HepG2 (cell line): ENCODE measurements around the gene SYNJ2. TPM values are rescaled to one million over a fixed set of nuclear protein-coding genes. Genes with fewer than 3 reads are reported as not detected.

Experiments used
- HMGXB4 ChIP-seq, 2 experiments: sonication (generic) in 1 of 2; formaldehyde crosslinking in 1 of 2; IDR thresholded peaks; 2 replicates each; pipeline versions ENCODE4 v1.4.0 to v1.6.1; 2018 to 2020; ENCODE audit warnings: missing genetic modification reagents in 2 of 2, borderline replicate concordance in 1 of 2, low read depth in 1 of 2, mild to moderate bottlenecking in 1 of 2, missing biosample characterization in 1 of 2
- SOX13 ChIP-seq, 3 experiments: fragments of 450-650 bp in 1 of 3; sonication (generic) in 1 of 3; formaldehyde crosslinking in 1 of 3; IDR thresholded peaks in 2 of 3; conservative IDR thresholded peaks in 1 of 3; 2 replicates each; pipeline versions ENCODE4 v1.5.0 to v1.6.1; 2016 to 2020; ENCODE audit warnings: antibody characterized with exemption in 1 of 3, mild to moderate bottlenecking in 1 of 3, missing compliant biosample characterization in 1 of 3, missing genetic modification reagents in 1 of 3, moderate library complexity in 1 of 3
- SYNCRIP ChIP-seq: fragments of 200-400 bp; formaldehyde crosslinking; IDR thresholded peaks from 2 replicates; pipeline ENCODE4 v1.6.1; 2018; ENCODE audit warnings: mild to moderate bottlenecking, low read depth, low read length; ENCODE audit not compliant: insufficient read depth
- ZBTB21 ChIP-seq: sonication (generic); formaldehyde crosslinking; IDR thresholded peaks from 2 replicates; pipeline ENCODE4 v1.4.0; 2020; ENCODE audit warnings: missing genetic modification reagents
- ZFP82 ChIP-seq: sonication (generic); formaldehyde crosslinking; IDR thresholded peaks from 2 replicates; pipeline ENCODE4 v1.5.1; 2020; ENCODE audit warnings: mild to moderate bottlenecking, missing genetic modification reagents, borderline replicate concordance
- ZNF180 ChIP-seq: sonication (generic); formaldehyde crosslinking; IDR thresholded peaks from 2 replicates; pipeline ENCODE4 v1.4.0; 2020; ENCODE audit warnings: low read depth, missing genetic modification reagents, borderline replicate concordance
- ZNF33A ChIP-seq: sonication (generic); formaldehyde crosslinking; IDR thresholded peaks from 2 replicates; pipeline ENCODE4 v1.5.1; 2020; ENCODE audit warnings: missing genetic modification reagents, mild to moderate bottlenecking, moderate library complexity, borderline replicate concordance
- ZNF615 ChIP-seq: sonication (generic); formaldehyde crosslinking; IDR thresholded peaks from 2 replicates; pipeline ENCODE4 v1.5.0; 2020; ENCODE audit warnings: mild to moderate bottlenecking, missing genetic modification reagents, borderline replicate concordance
- ZNF816 ChIP-seq: sonication (generic); formaldehyde crosslinking; IDR thresholded peaks from 2 replicates; pipeline ENCODE4 v1.8.0; 2022; ENCODE audit warnings: missing genetic modification reagents, mild to moderate bottlenecking, borderline replicate concordance
- polyA plus RNA-seq, 8 experiments: library from polyadenylated mRNA; depleted of rRNA in 3 of 8; stranded (reverse) in 7 of 8; unstranded in 1 of 8; fragments of >200 nt; fragmentation: Illumina TruSeq in 4 of 8; extraction: Trizol in 4 of 8; gene quantifications; 2 replicates each; pipeline versions ENCODE4 v1.2.1 to v1.2.3, GENCODE V29; 2011 to 2016; ENCODE audit warnings: low read depth in 4 of 8, missing spikeins in 1 of 8, mixed read lengths in 1 of 8; ENCODE audit not compliant: insufficient read depth in 1 of 8
- total RNA-seq, 5 experiments: library from RNA; depleted of rRNA; stranded (reverse); fragments of >200 nt; fragmentation: Illumina TruSeq; extraction: Trizol; gene quantifications; 2 replicates each; pipeline ENCODE4 v1.2.3, GENCODE V29; 2016; ENCODE audit warnings: low read depth in 1 of 5
- TF ChIP-seq, protein P1 (sequence below): IDR thresholded peaks from 2 replicates; pipeline ENCODE4 v1.6.1; 2016; ENCODE audit warnings: mild to moderate bottlenecking
- TF ChIP-seq, protein P2 (sequence below): sonication (generic); formaldehyde crosslinking; IDR thresholded peaks from 2 replicates; pipeline ENCODE4 v1.8.0; 2022; ENCODE audit warnings: low read depth, missing genetic modification reagents
- TF ChIP-seq, protein P3 (sequence below): sonication (generic); formaldehyde crosslinking; IDR thresholded peaks from 2 replicates; pipeline ENCODE4 v1.4.0; 2020; ENCODE audit warnings: missing genetic modification reagents
- TF ChIP-seq, protein P4 (sequence below): sonication (generic); formaldehyde crosslinking; IDR thresholded peaks from 2 replicates; pipeline ENCODE4 v1.9.0; 2021; ENCODE audit warnings: missing genetic modification reagents, mild to moderate bottlenecking, borderline replicate concordance

SYNJ2 gene
- total and polyA plus RNA-seq, 2 of the 13 experiments (the other 11 are each of a cell fraction or from before 2014, with no cell fraction given) = 39.1 to 57.6 TPM

GRCh38 chr6:158011478-158011920 is 29.8 kb downstream of the SYNJ2 start (continued):
- TF ChIP-seq HMGXB4 (CRISPR knock-in tag; IDR thresholded peaks at IDR 0.05; ENCODE audit: borderline replicate concordance in 1 of 2, low read depth in 1 of 2) (peak in 1 of 2 experiments; percentile 63; a peak in 1 of 4 replicates), ZNF615 (CRISPR knock-in tag) (peak; percentile 91; the same call in 1 of the 2 replicates), ZFP82 (CRISPR knock-in tag) (no peak), SOX13 (IDR thresholded peaks at IDR 0.05) (peak; percentile 96), SOX13 (CRISPR knock-in tag; conservative IDR thresholded peaks at IDR 0.05 in 1 of 2, IDR thresholded peaks at IDR 0.05 in 1 of 2) (peak in 1 of 2 experiments; percentile 97; a peak in 2 of 4 replicates), ZNF180 (no peak), ZBTB21 (CRISPR knock-in tag) (0 out of 2 replicates have a peak, but pooled peaks have one; percentile 43), ZNF33A (CRISPR knock-in tag) (no peak), SYNCRIP (no peak), ZNF816 (CRISPR knock-in tag) (no peak)
- TF ChIP-seq, protein P1, sequence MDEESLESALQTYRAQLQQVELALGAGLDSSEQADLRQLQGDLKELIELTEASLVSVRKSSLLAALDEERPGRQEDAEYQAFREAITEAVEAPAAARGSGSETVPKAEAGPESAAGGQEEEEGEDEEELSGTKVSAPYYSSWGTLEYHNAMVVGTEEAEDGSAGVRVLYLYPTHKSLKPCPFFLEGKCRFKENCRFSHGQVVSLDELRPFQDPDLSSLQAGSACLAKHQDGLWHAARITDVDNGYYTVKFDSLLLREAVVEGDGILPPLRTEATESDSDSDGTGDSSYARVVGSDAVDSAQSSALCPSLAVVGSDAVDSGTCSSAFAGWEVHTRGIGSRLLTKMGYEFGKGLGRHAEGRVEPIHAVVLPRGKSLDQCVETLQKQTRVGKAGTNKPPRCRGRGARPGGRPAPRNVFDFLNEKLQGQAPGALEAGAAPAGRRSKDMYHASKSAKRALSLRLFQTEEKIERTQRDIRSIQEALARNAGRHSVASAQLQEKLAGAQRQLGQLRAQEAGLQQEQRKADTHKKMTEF (CRISPR knock-in tag) = peak; percentile 96
- TF ChIP-seq, protein P2, sequence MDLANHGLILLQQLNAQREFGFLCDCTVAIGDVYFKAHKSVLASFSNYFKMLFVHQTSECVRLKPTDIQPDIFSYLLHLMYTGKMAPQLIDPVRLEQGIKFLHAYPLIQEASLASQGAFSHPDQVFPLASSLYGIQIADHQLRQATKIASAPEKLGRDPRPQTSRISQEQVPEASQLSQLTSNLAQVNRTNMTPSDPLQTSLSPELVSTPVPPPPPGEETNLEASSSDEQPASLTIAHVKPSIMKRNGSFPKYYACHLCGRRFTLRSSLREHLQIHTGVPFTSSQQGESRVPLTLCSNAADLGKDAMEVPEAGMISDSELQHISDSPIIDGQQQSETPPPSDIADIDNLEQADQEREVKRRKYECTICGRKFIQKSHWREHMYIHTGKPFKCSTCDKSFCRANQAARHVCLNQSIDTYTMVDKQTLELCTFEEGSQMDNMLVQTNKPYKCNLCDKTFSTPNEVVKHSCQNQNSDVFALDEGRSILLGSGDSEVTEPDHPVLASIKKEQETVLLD (CRISPR knock-in tag) = no peak
- TF ChIP-seq, protein P3, sequence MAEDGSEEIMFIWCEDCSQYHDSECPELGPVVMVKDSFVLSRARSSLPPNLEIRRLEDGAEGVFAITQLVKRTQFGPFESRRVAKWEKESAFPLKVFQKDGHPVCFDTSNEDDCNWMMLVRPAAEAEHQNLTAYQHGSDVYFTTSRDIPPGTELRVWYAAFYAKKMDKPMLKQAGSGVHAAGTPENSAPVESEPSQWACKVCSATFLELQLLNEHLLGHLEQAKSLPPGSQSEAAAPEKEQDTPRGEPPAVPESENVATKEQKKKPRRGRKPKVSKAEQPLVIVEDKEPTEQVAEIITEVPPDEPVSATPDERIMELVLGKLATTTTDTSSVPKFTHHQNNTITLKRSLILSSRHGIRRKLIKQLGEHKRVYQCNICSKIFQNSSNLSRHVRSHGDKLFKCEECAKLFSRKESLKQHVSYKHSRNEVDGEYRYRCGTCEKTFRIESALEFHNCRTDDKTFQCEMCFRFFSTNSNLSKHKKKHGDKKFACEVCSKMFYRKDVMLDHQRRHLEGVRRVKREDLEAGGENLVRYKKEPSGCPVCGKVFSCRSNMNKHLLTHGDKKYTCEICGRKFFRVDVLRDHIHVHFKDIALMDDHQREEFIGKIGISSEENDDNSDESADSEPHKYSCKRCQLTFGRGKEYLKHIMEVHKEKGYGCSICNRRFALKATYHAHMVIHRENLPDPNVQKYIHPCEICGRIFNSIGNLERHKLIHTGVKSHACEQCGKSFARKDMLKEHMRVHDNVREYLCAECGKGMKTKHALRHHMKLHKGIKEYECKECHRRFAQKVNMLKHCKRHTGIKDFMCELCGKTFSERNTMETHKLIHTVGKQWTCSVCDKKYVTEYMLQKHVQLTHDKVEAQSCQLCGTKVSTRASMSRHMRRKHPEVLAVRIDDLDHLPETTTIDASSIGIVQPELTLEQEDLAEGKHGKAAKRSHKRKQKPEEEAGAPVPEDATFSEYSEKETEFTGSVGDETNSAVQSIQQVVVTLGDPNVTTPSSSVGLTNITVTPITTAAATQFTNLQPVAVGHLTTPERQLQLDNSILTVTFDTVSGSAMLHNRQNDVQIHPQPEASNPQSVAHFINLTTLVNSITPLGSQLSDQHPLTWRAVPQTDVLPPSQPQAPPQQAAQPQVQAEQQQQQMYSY (CRISPR knock-in tag) = peak; percentile 92
- TF ChIP-seq, protein P4, sequence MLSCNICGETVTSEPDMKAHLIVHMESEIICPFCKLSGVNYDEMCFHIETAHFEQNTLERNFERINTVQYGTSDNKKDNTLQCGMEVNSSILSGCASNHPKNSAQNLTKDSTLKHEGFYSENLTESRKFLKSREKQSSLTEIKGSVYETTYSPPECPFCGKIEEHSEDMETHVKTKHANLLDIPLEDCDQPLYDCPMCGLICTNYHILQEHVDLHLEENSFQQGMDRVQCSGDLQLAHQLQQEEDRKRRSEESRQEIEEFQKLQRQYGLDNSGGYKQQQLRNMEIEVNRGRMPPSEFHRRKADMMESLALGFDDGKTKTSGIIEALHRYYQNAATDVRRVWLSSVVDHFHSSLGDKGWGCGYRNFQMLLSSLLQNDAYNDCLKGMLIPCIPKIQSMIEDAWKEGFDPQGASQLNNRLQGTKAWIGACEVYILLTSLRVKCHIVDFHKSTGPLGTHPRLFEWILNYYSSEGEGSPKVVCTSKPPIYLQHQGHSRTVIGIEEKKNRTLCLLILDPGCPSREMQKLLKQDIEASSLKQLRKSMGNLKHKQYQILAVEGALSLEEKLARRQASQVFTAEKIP (CRISPR knock-in tag) = no peak
